Activated CD8-positive, alpha-beta memory T cell treated with anti-CD3 and anti-CD28 coated beads for 1 hour (primary cell): ENCODE data around the gene OR8S1.
A peak's percentile ranks its signal among the peaks of the same experiment; 100 is the strongest.
"Not testable (repeated sequence)": the region's sequence is repeated elsewhere in the genome, so short reads cannot be mapped to it uniquely, and the experiment has no call there.

Experiments used
- DNase-seq, 2 donors: peaks; one replicate each; pipeline ENCODE4 v3.0.0-alpha.2; 2020; ENCODE audit warnings: low read depth in 1 of 2; ENCODE audit errors: extremely low read depth in 1 of 2

The OR8S1 gene

GRCh38 chr12:48525332-48525731, at the start of gene OR8S1:
Gene OR8S1 (plus strand): TSS chr12:48525632. CDS start chr12:48525632, 0 bp downstream.
- DNase-seq: no peak

GRCh38 chr12:48482198-48482597, 43.2 kb upstream of the OR8S1 start, which contains the start of gene C12orf54:
Gene C12orf54 (plus strand): TSS chr12:48482498. CDS start chr12:48483297, 799 bp downstream.
- DNase-seq: no peak

- no peak for DNase-seq
These were observed 42.5 kb upstream of the OR8S1 start for GRCh38 chr12:48482930-48483329.

GRCh38 chr12:48486261-48486660, 39.2 kb upstream of the OR8S1 start:
- DNase-seq: no peak

- no peak for DNase-seq
These were observed 38.8 kb upstream of the OR8S1 start for GRCh38 chr12:48486679-48487078.

GRCh38 chr12:48489012-48489411, 36.4 kb upstream of the OR8S1 start:
- DNase-seq: no peak

GRCh38 chr12:48489456-48489855, 36.0 kb upstream of the OR8S1 start:
- DNase-seq: not testable (repeated sequence)

- DNase-seq: not testable (repeated sequence)
These were observed 25.2 kb upstream of the OR8S1 start for GRCh38 chr12:48500281-48500680.

- not testable (repeated sequence) for DNase-seq
These were observed 18.6 kb upstream of the OR8S1 start for GRCh38 chr12:48506836-48507235.

- no peak for DNase-seq
These were observed 16.4 kb upstream of the OR8S1 start for GRCh38 chr12:48508987-48509386.

GRCh38 chr12:48510111-48510510, 15.3 kb upstream of the OR8S1 start:
- DNase-seq: no peak

- DNase-seq: no peak
These were observed 12.6 kb upstream of the OR8S1 start for GRCh38 chr12:48512855-48513254.

GRCh38 chr12:48514728-48515127, 10.7 kb upstream of the OR8S1 start:
- no peak for DNase-seq

GRCh38 chr12:48520381-48520780, 5.1 kb upstream of the OR8S1 start:
- DNase-seq: not testable (repeated sequence)

- no peak for DNase-seq
These were observed 2.6 kb downstream of the OR8S1 start for GRCh38 chr12:48527891-48528670.

- DNase-seq: no peak
These were observed 7.2 kb downstream of the OR8S1 start for GRCh38 chr12:48532601-48533000.

GRCh38 chr12:48536602-48537001, 11.2 kb downstream of the OR8S1 start:
- no peak for DNase-seq

GRCh38 chr12:48542300-48542928, 17.0 kb downstream of the OR8S1 start:
- peak in 1 of 2 donors; percentile 14 for DNase-seq

- no peak for DNase-seq
These were observed 20.5 kb downstream of the OR8S1 start for GRCh38 chr12:48545833-48546469.

GRCh38 chr12:48547012-48547411, 21.6 kb downstream of the OR8S1 start:
- not testable (repeated sequence) for DNase-seq

- not testable (repeated sequence) for DNase-seq
These were observed 26.2 kb downstream of the OR8S1 start for GRCh38 chr12:48551636-48552035.
